Measurements from ENCODE around the gene CNTNAP2. TPM values are rescaled to one million over a fixed set of nuclear protein-coding genes. Genes with fewer than 3 reads are reported as not detected.
"Not testable (repeated sequence)": the region's sequence is repeated elsewhere in the genome, so short reads cannot be mapped to it uniquely, and the experiment has no call there.

The CNTNAP2 gene
- total RNA-seq, 4 donors from 2014 or later, result not detected

DNA sequence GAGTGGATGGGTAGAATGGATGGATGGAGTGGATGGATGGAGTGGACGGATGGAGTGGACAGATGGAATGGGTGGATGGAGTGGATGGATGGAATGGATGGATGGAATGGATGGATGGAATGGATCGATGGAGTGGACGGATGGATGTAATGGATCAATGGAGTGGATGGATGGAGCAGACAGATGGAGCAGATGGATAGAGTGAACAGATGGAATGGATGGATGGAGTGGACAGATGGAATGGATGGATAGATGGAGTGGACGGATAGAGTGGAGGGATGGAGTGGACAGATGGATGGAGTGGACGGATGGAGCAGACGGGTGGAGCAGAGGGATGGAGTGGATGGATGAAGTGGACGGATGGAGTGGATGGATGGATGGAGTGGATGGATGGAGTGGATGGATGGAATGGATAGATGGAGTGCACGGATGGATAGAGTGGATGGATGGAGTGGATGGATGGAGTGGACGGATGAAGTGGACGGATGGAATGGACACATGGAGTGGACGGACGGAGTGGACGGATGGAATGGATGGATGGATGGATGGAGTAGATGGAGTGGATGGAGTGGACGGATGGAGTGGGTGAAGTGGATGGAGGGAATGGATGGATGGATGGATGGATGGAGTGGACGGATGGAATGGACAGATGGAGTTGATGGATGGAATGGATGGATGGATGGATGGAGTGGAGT lies 2213.7 kb downstream of the CNTNAP2 start:
- in situ Hi-C loops (cut with MboI; ENCODE audit: low sequenced_read_pairs in 4 of 4) (no loop called here), intact Hi-C loops (cut with DNase I; ENCODE audit: low total_unique reads) (no loop called here)
- DNase-seq (no peak), ATAC-seq (no peak)
- Histone ChIP-seq H3K27ac (no peak overlapping the region), H3K4me1 (no peaks in the 10 kb centered on the region), H3K27me3 (peaks cover 0 to 1% (median 0%) of the 10 kb centered on the region in 3 donors), H3K36me3 (no peaks in the 10 kb centered on the region), H3K4me3 (no peak overlapping the region), H3K9me3 (no peaks in the 10 kb centered on the region)
- TF ChIP-seq, protein P1, sequence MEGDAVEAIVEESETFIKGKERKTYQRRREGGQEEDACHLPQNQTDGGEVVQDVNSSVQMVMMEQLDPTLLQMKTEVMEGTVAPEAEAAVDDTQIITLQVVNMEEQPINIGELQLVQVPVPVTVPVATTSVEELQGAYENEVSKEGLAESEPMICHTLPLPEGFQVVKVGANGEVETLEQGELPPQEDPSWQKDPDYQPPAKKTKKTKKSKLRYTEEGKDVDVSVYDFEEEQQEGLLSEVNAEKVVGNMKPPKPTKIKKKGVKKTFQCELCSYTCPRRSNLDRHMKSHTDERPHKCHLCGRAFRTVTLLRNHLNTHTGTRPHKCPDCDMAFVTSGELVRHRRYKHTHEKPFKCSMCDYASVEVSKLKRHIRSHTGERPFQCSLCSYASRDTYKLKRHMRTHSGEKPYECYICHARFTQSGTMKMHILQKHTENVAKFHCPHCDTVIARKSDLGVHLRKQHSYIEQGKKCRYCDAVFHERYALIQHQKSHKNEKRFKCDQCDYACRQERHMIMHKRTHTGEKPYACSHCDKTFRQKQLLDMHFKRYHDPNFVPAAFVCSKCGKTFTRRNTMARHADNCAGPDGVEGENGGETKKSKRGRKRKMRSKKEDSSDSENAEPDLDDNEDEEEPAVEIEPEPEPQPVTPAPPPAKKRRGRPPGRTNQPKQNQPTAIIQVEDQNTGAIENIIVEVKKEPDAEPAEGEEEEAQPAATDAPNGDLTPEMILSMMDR (IDR thresholded peaks at IDR 0.05 in 4 of 5, conservative IDR thresholded peaks at IDR 0.05 in 1 of 5), result no peak
- TF ChIP-seq POLR2A (IDR thresholded peaks at IDR 0.05), result no peak

DNA sequence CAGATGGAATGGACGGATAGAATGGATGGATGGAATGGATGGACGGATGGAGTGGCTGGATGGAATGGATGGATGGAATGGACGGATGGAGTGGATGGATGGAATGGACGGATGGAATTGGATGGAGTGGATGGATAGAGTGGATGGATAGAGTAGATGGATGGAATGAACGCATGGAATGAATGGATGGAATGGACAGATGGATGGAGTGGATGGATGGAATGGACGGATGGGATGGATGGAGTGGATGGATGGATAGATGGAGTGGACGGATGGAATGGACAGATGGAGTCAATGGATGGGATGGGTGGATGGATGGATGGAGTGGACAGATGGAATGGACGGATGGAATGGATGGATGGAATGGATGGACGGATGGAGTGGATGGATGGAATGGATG lies 2214.2 kb downstream of the CNTNAP2 start:
- DNase-seq (no peak), ATAC-seq (no peak)
- in situ Hi-C loops (cut with MboI; ENCODE audit: low sequenced_read_pairs in 4 of 4), result no loop called here
- Histone ChIP-seq H3K27me3 (peaks cover 0 to 7% (median 0%) of the 10 kb centered on the region in 3 donors), H3K4me1 (no peaks in the 10 kb centered on the region), H3K9me3 (no peaks in the 10 kb centered on the region), H3K27ac (no peak overlapping the region), H3K4me3 (no peak overlapping the region), H3K36me3 (no peaks in the 10 kb centered on the region)
- TF ChIP-seq, protein P1 (IDR thresholded peaks at IDR 0.05 in 4 of 5, conservative IDR thresholded peaks at IDR 0.05 in 1 of 5), result no peak
- no peak for TF ChIP-seq POLR2A (IDR thresholded peaks at IDR 0.05)
- intact Hi-C loops (cut with DNase I; ENCODE audit: low total_unique reads), result no loop called here

DNA sequence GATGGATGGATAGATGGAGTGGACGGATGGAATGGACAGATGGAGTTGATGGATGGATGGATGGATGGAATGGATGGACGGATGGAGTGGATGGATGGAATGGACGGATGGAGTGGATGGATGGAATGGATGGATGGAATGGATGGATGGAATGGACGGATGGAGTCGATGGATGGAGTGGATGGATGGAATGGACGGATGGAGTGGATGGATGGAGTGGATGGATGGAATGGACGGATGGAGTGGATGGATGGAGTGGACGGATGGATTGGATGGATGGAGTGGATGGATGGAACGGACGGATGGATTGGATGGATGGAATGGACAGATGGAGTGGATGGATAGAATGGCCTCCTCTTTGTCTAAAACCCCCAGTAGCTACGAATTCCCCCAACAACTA lies 2214.9 kb downstream of the CNTNAP2 start:
- ATAC-seq; intact Hi-C loops (cut with DNase I; ENCODE audit: low total_unique reads); H3K4me3 ChIP-seq; H3K36me3 ChIP-seq; in situ Hi-C loops (cut with MboI; ENCODE audit: low sequenced_read_pairs in 4 of 4); DNase-seq; H3K9me3 ChIP-seq; H3K27ac ChIP-seq; H3K4me1 ChIP-seq: not testable (repeated sequence)
- peaks cover 0 to 13% (median 0%) of the 10 kb centered on the region in 3 donors for H3K27me3 ChIP-seq

DNA sequence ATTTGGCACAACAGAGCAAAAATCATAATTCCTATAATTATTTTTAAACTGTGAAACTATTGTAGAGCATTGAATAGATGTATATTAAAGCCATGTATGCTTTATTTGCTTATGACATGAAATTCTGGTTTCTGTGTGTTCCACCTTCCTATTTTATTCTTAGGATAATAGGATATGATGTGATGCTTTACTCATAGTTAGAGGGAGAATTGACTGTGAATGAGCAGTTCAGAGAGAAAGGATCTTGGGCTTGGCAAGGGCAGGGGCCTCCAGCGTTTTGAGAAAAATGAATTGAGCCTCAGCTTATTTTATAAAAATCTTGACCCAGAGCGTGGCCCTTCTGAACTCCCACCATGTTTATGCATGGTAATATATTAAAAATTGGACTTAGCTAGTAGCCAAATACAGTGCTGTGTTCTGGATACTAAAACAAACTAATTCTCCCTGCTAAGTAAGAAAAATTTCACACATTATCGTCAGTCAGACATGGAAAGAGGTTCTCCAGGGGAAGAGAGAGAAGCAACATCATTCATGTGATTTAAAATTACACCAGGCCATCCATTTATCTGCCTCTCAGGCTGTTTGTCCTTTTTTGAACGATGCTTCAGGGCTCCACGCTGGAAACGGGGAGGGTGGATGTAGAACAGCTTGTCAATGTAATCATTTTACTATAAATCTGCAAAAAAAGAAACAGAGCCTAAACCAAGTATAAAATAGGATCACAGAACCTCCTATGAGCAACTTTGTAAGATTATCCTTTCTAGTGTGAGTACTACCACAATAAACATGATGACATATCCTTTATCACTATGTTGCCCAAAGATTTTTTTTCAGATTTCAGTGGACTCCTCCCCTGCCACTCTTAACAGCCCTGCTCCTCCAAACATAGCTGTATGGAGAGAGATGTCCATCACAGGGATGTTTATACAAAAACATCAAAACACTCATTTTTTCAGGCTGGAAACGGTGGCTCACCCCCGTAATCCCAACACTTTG lies 2215.9 kb downstream of the CNTNAP2 start:
- DNase-seq (no peak), ATAC-seq (no peak)

More for the DNA sequence above, 2215.9 kb downstream of the CNTNAP2 start:
- no peaks in the 10 kb centered on the region for H3K9me3 ChIP-seq
- H3K27me3 ChIP-seq, result peaks cover 5 to 22% (median 8%) of the 10 kb centered on the region in 3 donors
- H3K36me3 ChIP-seq, result no peaks in the 10 kb centered on the region
- intact Hi-C loops (cut with DNase I; ENCODE audit: low total_unique reads), result no loop called here
- TF ChIP-seq, protein P1 (IDR thresholded peaks at IDR 0.05 in 4 of 5, conservative IDR thresholded peaks at IDR 0.05 in 1 of 5), result no peak
- TF ChIP-seq POLR2A (IDR thresholded peaks at IDR 0.05), result no peak
- in situ Hi-C loops (cut with MboI; ENCODE audit: low sequenced_read_pairs in 4 of 4), result no loop called here
- no peaks in the 10 kb centered on the region for H3K4me1 ChIP-seq
- H3K27ac ChIP-seq, result no peak overlapping the region
- no peak overlapping the region for H3K4me3 ChIP-seq

All from gastrocnemius medialis (tissue), 4 donors.